ENCODE results near the gene MYO19. TPM values are rescaled to one million over a fixed set of nuclear protein-coding genes. Genes with fewer than 3 reads are reported as not detected.

MYO19 gene
- total and polyA plus RNA-seq, 9 of the 15 experiments (the other 6 are each of a cell fraction or from before 2014, with no cell fraction given) = 21.6 to 176 (median 129) TPM

- WGBS (ENCODE audit: insufficient coverage, low coverage, missing lambda C conversion rate) = 87% methylated on average over 4 of the region's 12 CpGs
- Histone ChIP-seq H3K9me3 (replicated peaks; ENCODE audit: control insufficient read depth, insufficient read depth, low read depth, low read length) (no peaks in the 10 kb centered on the region), H3K9me1 (ENCODE audit: control insufficient read depth, insufficient read depth, low read length) (no peaks in the 10 kb centered on the region), H3K36me3 (ENCODE audit: control insufficient read depth, insufficient read depth, low read length) (peaks cover 74% of the 10 kb centered on the region), H3K4me1 (replicated peaks in 1 of 2; ENCODE audit: control insufficient read depth in 2 of 2, insufficient read depth in 2 of 2, low read length in 2 of 2) (peaks cover 0 to 6% of the 10 kb centered on the region in 2 experiments; a peak in 2 of 5 replicates), H3K4me3 (no peak overlapping the region), H3K27ac (ENCODE audit: extremely low read depth, low read depth, low read length) (no peak overlapping the region), H3K4me2 (ENCODE audit: insufficient read depth, low read length) (no peak overlapping the region), H4K20me1 (replicated peaks; ENCODE audit: control insufficient read depth, insufficient read depth, low read length) (no peaks in the 10 kb centered on the region), H3K9ac (ENCODE audit: insufficient read depth in 1 of 2, low read depth in 2 of 2, low read length in 2 of 2) (no peak overlapping the region), H3K27me3 (ENCODE audit: control insufficient read depth in 2 of 2, insufficient read depth in 2 of 2, low read length in 2 of 2) (no peaks in the 10 kb centered on the region), H3K79me2 (ENCODE audit: control insufficient read depth, insufficient read depth, low read length) (peaks cover 26% of the 10 kb centered on the region), H2AFZ (ENCODE audit: low read depth, low read length) (no peak overlapping the region)
- ATAC-seq (no peak), DNase-seq (ENCODE audit: extremely low read depth in 1 of 4, low spot score in 3 of 4) (no peak), FAIRE-seq (no peak)
- CTCF ChIA-PET (ENCODE audit: low intra/inter-chr PET ratio) = no interaction called here
- intact Hi-C loops (cut with micrococcal nuclease) (no loop called here), in situ Hi-C loops (cut with MboI) (no loop called here)
- POLR2A ChIA-PET = interaction anchor here (0.6 to 1.4 kb wide), 2 partner anchors 10 to 11 kb away, joined by 3 read pairs; no protein-coding TSS in a partner anchor
- BruUV-seq (replicated peaks) = no TSS peak
- no peak for TF ChIP-seq ZBTB7A (IDR thresholded peaks at IDR 0.05; ENCODE audit: borderline replicate concordance, control insufficient read depth, low read depth, low read length)
- no peak for TF ChIP-seq POLR3A (IDR thresholded peaks at IDR 0.05; ENCODE audit: borderline replicate concordance, extremely low read depth, insufficient read depth, insufficient read length)
- TF ChIP-seq DACH1 (IDR thresholded peaks at IDR 0.05; ENCODE audit: partially characterized antibody) = no peak
- TF ChIP-seq RBM22 (IDR thresholded peaks at IDR 0.05; ENCODE audit: low read depth, low read length, poor library complexity, severe bottlenecking) = peak; percentile 35
- no peak for TF ChIP-seq POLR2AphosphoS2 (IDR thresholded peaks at IDR 0.05; ENCODE audit: low read length)
- no peak for TF ChIP-seq DMBX1 (CRISPR knock-in tag; IDR thresholded peaks at IDR 0.05; ENCODE audit: borderline replicate concordance)
These were observed 40.4 kb upstream of the MYO19 start for GRCh38 chr17:36575028-36575427.

- Histone ChIP-seq H3K79me2 (ENCODE audit: control insufficient read depth, insufficient read depth, low read length) (peaks cover 18% of the 10 kb centered on the region; the same call in 2 of the 3 replicates), H3K4me1 (replicated peaks in 1 of 2; ENCODE audit: control insufficient read depth in 2 of 2, insufficient read depth in 2 of 2, low read length in 2 of 2) (no peaks in the 10 kb centered on the region), H3K27ac (ENCODE audit: extremely low read depth, low read depth, low read length) (no peak overlapping the region), H3K4me2 (ENCODE audit: insufficient read depth, low read length) (no peak overlapping the region), H3K27me3 (ENCODE audit: control insufficient read depth in 2 of 2, insufficient read depth in 2 of 2, low read length in 2 of 2) (no peaks in the 10 kb centered on the region), H3K9me3 (replicated peaks; ENCODE audit: control insufficient read depth, insufficient read depth, low read depth, low read length) (no peaks in the 10 kb centered on the region), H3K9me1 (ENCODE audit: control insufficient read depth, insufficient read depth, low read length) (no peaks in the 10 kb centered on the region), H4K20me1 (replicated peaks; ENCODE audit: control insufficient read depth, insufficient read depth, low read length) (no peaks in the 10 kb centered on the region), H2AFZ (ENCODE audit: low read depth, low read length) (no peak overlapping the region), H3K9ac (ENCODE audit: insufficient read depth in 1 of 2, low read depth in 2 of 2, low read length in 2 of 2) (no peak overlapping the region), H3K36me3 (ENCODE audit: control insufficient read depth, insufficient read depth, low read length) (peaks cover 81% of the 10 kb centered on the region), H3K4me3 (no peak overlapping the region)
- POLR2A ChIA-PET = interaction anchor here (0.9 to 2.5 kb wide), 7 partner anchors 9 to 36 kb away, joined by 3 to 7 read pairs (median 3); partner anchors contain the start of genes MRM1 and PIGW
- in situ Hi-C loops (cut with MboI) = no loop called here
- WGBS (ENCODE audit: insufficient coverage, low coverage, missing lambda C conversion rate) = 94% methylated on average over 4 of the region's 4 CpGs
- intact Hi-C loops (cut with micrococcal nuclease) = no loop called here
- DNase-seq (ENCODE audit: extremely low read depth in 1 of 4, low spot score in 3 of 4) (no peak), ATAC-seq (no peak), FAIRE-seq (no peak)
- no TSS peak for BruUV-seq (replicated peaks)
- CTCF ChIA-PET (ENCODE audit: low intra/inter-chr PET ratio) = no interaction called here
- TF ChIP-seq RB1 (IDR thresholded peaks at IDR 0.05; ENCODE audit: low read depth) (no peak), ZNF175 (CRISPR knock-in tag; IDR thresholded peaks at IDR 0.05; ENCODE audit: low read depth) (no peak), ZNF445 (CRISPR knock-in tag; IDR thresholded peaks at IDR 0.05; ENCODE audit: low read depth) (no peak), CREB3L1 (IDR thresholded peaks at IDR 0.05; ENCODE audit: borderline replicate concordance, low read depth) (no peak), HMG20B (CRISPR knock-in tag; IDR thresholded peaks at IDR 0.05) (no peak), HINFP (tag; conservative IDR thresholded peaks at IDR 0.05; ENCODE audit: low read depth) (no peak), ZNF76 (CRISPR knock-in tag; IDR thresholded peaks at IDR 0.05; ENCODE audit: borderline replicate concordance) (no peak), RAD51 (IDR thresholded peaks at IDR 0.05; ENCODE audit: borderline replicate concordance, low read depth) (no peak)
These were observed 31.4 kb upstream of the MYO19 start for GRCh38 chr17:36566081-36566480.

All from K562 (cell line).